Ramos (cell line): ENCODE measurements around the gene TMEM121.
"Not testable (repeated sequence)": the region's sequence is repeated elsewhere in the genome, so short reads cannot be mapped to it uniquely, and the experiment has no call there.

ENCODE experiments used
- in situ Hi-C: fragments of 300-500 bp; cut with MboI; formaldehyde crosslinking; loops from one replicate; pipeline ENCODE4 v1.14.3; 2022; ENCODE audit warnings: low sequenced_read_pairs; ENCODE audit not compliant: unreplicated experiment

TMEM121 gene

GRCh38 chr14:105565185-105565919, 39.0 kb downstream of the TMEM121 start:
- in situ Hi-C loops: not testable (repeated sequence)

DNA sequence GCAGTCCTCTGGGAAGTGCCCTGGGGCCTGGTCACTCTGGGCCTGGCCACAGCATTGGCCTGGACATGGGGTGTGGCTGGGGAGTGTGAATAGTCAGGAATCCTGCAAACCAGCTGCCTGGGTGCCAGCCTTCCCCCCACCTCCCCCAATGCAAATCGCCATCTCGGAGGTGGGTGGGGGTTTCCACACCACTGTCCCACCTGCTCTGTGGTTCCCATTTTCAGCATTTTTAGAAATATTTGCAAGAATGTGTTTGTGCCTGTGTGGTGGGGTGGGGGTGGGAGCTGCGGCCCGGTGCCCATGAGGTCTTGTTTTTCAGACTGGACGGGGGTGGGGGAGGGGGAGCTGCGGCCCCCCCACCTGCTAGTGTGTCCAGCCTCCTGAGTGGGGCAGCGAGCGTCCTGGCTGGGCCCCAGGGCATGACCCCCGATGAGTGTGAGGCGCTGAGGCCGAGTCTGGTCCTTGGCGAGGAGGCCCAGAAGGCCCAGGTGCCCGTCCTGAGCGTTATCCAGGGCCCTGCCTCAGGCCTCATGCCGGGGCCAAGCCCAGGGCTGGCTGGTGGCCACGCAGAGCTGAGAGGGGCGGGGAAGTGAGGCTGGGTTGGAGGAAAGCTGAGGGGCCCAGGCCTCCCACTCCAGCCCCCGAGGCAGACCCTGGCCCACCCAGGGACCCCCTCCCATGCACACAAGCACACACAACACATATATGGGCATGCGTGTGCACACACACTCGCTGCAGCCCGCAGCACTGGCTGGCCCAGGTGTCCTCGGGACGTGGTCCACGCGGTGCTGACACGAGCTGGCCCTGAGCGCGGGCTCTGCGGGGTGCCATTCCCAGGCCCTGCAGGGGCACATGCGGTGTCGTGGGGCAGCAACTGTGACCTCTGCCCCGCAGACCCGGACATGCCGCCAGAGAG, 40.1 kb downstream of the TMEM121 start:
- in situ Hi-C loops: not testable (repeated sequence)

GRCh38 chr14:105567164-105568103, 41.1 kb downstream of the TMEM121 start:
- in situ Hi-C loops: not testable (repeated sequence)

GRCh38 chr14:105568140-105568843, 41.9 kb downstream of the TMEM121 start:
- in situ Hi-C loops: not testable (repeated sequence)

DNA sequence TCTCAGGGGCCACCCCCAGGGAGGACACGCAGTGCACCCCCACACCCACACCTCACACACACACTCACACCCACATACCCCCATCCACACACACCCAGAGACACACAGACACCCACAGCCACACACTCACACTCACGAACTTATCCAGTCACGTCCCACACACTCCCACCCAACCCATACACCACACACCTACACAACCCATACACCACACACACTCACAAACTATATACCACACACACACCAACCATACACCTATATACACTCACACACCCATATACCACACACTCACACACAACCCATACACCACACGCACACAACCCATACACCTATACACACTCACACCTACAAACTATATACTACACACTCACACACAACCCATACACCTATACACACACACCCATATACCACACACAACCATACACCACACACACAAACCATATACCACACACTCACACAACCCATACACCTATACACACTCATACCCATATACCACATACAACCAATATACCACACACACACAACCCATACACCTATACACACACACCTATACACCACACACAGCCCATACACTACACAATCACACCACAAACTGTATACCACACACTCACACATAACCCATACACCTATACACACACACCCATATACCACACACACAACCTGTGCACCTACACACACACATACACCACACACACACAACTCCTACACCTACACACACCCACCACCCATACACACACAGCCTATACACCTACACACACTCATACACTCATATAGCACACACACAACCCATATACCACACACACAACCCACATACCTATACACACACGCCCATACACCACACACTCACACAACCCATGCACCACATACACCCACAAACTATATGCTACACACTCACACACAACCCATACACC, 42.7 kb downstream of the TMEM121 start:
- in situ Hi-C loops: no loop called here

- in situ Hi-C loops: no loop called here
These were observed 44.1 kb downstream of the TMEM121 start for GRCh38 chr14:105570482-105570881.

DNA sequence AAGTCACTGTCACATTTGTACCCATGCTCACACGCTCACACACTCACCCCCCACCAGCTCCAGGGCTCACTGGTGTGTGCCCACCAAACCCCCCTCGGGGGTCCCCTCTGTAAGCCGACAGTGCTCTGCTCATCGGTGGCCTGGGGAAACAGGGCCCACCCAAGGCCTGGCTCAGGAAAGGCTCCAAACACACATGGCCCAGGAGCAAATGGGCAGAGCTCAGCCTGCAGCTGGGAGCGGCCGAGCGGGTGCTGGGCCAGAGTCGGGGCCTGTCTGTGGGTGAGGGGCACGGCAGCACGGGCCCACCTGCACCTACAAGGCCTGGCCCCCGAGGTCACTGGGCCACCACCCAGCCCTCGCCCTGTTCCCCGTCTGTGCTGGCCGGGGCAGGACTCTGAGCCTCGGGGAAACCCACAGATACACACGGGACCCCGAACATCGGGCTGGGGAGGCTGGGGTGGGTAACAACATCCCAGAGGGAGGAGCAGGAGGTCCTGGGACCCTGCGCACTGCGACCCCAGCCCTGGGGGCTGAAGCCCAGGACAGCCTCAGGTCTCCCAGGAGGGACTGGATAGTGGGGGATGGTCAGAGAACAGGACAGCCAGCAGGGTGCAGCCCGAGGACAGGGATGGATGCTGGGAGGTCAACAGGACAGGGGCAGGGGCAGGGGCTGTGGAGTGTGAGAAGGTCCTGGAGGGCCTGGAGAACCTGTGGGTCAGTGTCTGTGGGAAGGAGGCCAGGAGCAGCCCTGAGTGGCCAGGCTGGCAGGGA, 45.0 kb downstream of the TMEM121 start:
- in situ Hi-C loops: not testable (repeated sequence)

- in situ Hi-C loops: not testable (repeated sequence)
These were observed 45.7 kb downstream of the TMEM121 start for GRCh38 chr14:105572063-105572462.

GRCh38 chr14:105573841-105574240, 47.5 kb downstream of the TMEM121 start:
- in situ Hi-C loops: not testable (repeated sequence)

DNA sequence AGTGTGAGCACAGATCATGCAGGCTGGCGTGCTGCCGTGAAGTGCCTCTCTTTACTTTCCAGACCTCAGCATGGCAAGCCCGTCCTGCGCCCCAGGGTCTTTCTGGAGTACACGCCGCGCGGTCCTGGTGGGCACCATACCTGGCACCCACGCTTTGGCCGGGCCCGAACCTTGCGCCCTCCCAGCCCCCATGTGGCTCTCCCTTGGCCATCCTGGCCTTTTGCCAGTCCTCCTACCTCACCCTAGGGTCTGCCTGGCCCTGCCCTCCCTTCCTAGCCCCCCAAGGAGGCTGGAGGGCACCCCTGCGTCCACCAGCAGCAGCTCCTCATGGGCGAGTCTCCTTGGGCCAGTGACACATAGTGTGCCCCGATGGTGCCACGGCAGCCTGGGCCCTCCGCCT, 48.0 kb downstream of the TMEM121 start:
- in situ Hi-C loops: not testable (repeated sequence)

DNA sequence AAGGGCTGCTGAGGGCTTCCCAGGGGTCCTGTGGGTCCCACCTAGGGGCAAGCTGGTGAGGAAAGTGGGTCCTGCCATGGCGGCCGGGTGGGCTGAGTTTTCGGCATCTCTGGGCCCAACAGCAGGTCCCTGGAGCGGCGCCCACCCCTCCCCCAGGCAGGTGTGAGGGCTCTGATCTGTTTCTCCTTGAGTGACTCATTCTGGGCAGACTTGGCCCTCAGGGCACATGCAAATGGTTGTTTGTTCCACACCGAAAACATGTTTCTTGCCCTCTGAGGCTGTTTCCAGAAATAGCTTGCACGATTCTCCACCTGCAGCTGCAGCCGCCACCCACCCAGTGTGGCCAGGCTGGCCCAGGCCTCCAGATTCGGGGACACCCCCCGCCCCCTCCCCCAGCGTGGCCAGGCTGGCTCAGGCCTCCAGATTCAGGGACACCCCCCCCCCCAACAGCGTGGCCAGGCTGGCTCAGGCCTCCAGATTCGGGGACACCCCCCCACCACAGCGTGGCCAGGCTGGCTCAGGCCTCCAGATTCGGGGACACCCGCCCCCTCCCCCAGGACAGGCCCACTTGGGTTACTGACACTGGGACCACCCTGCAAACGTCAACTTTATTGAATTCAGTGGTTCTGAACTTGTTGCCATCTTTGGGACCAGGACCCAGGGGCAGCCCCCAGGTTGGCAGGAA, 48.8 kb downstream of the TMEM121 start:
- in situ Hi-C loops: loop anchor here (5.0 kb wide), 1 partner anchor 802 kb away; no protein-coding TSS in a partner anchor

- in situ Hi-C loops: loop anchor here (5.0 kb wide), 1 partner anchor 801 kb away; no protein-coding TSS in a partner anchor
These were observed 50.2 kb downstream of the TMEM121 start for GRCh38 chr14:105576525-105577088.

- in situ Hi-C loops: loop anchor here (5.0 kb wide), 1 partner anchor 800 kb away; no protein-coding TSS in a partner anchor
These were observed 51.0 kb downstream of the TMEM121 start for GRCh38 chr14:105577314-105577861.

DNA sequence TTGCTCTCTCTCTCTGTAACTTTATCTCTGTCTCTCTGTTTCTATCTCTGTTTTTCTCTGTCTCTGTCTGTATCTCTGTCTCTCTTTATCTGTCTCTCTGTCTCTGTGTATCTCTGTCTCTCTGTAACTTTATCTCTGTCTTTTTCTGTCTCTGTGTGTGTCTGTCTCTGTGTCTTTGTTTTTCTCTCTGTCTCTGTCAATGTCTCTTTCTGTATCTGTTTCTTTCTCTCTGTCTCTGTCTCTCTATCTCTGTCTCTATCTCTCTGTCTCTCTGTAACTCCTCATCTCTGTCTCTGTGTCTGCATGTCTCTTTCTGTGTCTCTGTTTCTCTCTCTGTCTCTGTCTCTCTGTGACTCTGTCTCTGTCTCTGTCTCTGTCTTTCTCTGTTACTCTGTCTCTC, 51.7 kb downstream of the TMEM121 start:
- in situ Hi-C loops: loop anchor here (5.0 kb wide), 1 partner anchor 799 kb away; no protein-coding TSS in a partner anchor

DNA sequence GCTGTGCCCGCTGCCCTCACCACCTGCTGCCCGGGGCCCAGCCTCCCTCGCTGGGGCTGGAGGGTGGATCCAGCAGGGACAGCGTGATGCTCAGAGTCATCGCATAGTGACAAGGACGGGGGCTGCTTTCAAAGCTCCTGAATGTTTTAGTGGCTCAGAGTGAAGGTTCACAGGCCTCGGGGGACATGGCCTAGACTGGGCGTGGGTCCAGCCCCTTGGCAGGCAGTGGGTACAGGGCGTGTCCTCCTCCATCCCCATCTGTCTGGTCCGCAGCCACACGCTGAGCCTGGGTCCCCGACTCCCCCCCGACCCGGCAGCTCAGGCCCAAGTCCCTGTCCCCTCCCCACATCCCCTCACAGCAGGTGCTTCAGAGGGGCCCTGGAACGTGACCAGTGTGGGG, 52.8 kb downstream of the TMEM121 start:
- in situ Hi-C loops: loop anchor here (5.0 kb wide), 1 partner anchor 798 kb away; no protein-coding TSS in a partner anchor
